A549 (cell line): Measurements from ENCODE around the gene NADSYN1. TPM values are rescaled to one million over a fixed set of nuclear protein-coding genes. Genes with fewer than 3 reads are reported as not detected.

Experiments used
- ATAC-seq, 2 experiments: fragments of 200-7000 bp in 1 of 2; fragments of >200 bp in 1 of 2; cut with Nextera tagmentation in 1 of 2; cut with Tn5 transposase in 1 of 2; 3 replicates each; pipeline versions ENCODE4 v1.8.0 to v1.9.1; 2018 to 2020; ENCODE audit warnings: mild to moderate bottlenecking in 1 of 2, moderate library complexity in 1 of 2
- CTCF ChIA-PET: fragments of 300-600 bp; sonication (Branson Sonifier 250); formaldehyde crosslinking; extraction: SDS; loops from one replicate; lab custom pipeline; 2021; ENCODE audit warnings: antibody characterized with exemption, inconsistent platforms; lab: Yijun Ruan, JAX
- POLR2A ChIA-PET: fragments of 350-600 bp; formaldehyde crosslinking; extraction: SDS; loops from one replicate; lab custom pipeline; 2021; ENCODE audit warnings: antibody characterized with exemption, inconsistent platforms; lab: Yijun Ruan, JAX
- DNase-seq, 2 experiments: peaks; one replicate each; pipeline versions ENCODE4 v3.0.0 to v3.0.0-alpha.2; 2011 to 2016; ENCODE audit warnings: low read depth in 1 of 2, low spot score in 1 of 2
- FAIRE-seq: peaks from 2 replicates; lab custom pipeline; 2011; peaks lifted over from hg19 to GRCh38; lab: Jason Lieb, UNC
- H3K27ac ChIP-seq, 2 experiments: fragments of >200 bp; sonication (Bioruptor Twin); formaldehyde crosslinking; 3 replicates each; pipeline ENCODE4 v1.5.1; 2016 to 2017
- H3K4me1 ChIP-seq: fragments of >200 bp; sonication (Bioruptor Twin); formaldehyde crosslinking; 3 replicates; pipeline ENCODE4 v1.6.1; 2016
- H3K4me2 ChIP-seq: fragments of >200 bp; sonication (Bioruptor Twin); formaldehyde crosslinking; 3 replicates; pipeline ENCODE4 v1.6.1; 2016
- H3K4me3 ChIP-seq: fragments of >200 bp; sonication (Bioruptor Twin); formaldehyde crosslinking; 3 replicates; pipeline ENCODE4 v1.5.1; 2016
- H3K9me3 ChIP-seq: fragments of >200 bp; sonication (Bioruptor Twin); formaldehyde crosslinking; 3 replicates; pipeline ENCODE4 v1.6.1; 2016
- CBX2 ChIP-seq: fragments of 200-600 bp; sonication (generic); IDR thresholded peaks from 2 replicates; pipeline ENCODE4 v1.6.1; 2016; ENCODE audit warnings: low read depth, mild to moderate bottlenecking, borderline replicate concordance
- EHMT2 ChIP-seq: fragments of 200-600 bp; sonication (generic); IDR thresholded peaks from 2 replicates; pipeline ENCODE4 v1.6.1; 2016; ENCODE audit warnings: antibody characterized with exemption, low read depth, mild to moderate bottlenecking, moderate library complexity
- FOSL2 ChIP-seq, 2 experiments: fragments of 450-650 bp in 1 of 2; fragments of >200 bp in 1 of 2; sonication (Bioruptor Twin) in 1 of 2; formaldehyde crosslinking; IDR thresholded peaks; 2 replicates each; pipeline versions ENCODE4 v1.5.0 to v1.6.1; 2016 to 2020; ENCODE audit warnings: mild to moderate bottlenecking in 1 of 2, moderate library complexity in 1 of 2
- FOXS1 ChIP-seq: fragments of 250-450 bp; sonication (Bioruptor Pico); IDR thresholded peaks from 2 replicates; pipeline ENCODE4 v1.5.0; 2020; ENCODE audit warnings: mild to moderate bottlenecking, moderate library complexity
- HOXA7 ChIP-seq: fragments of 250-450 bp; sonication (Bioruptor Pico); IDR thresholded peaks from 2 replicates; pipeline ENCODE4 v1.5.0; 2020; ENCODE audit warnings: mild to moderate bottlenecking, moderate library complexity
- HOXB5 ChIP-seq: fragments of 250-450 bp; sonication (Bioruptor Pico); IDR thresholded peaks from 2 replicates; pipeline ENCODE4 v1.5.0; 2020; ENCODE audit warnings: mild to moderate bottlenecking, moderate library complexity
- KDM5A ChIP-seq: fragments of 200-600 bp; sonication (generic); IDR thresholded peaks from 2 replicates; pipeline ENCODE4 v1.6.1; 2016; ENCODE audit warnings: antibody characterized with exemption, mild to moderate bottlenecking
- MAFK ChIP-seq: fragments of 450-650 bp; IDR thresholded peaks from 2 replicates; pipeline ENCODE4 v1.6.1; 2014; ENCODE audit not compliant: partially characterized antibody
- MAX ChIP-seq: IDR thresholded peaks from 2 replicates; pipeline ENCODE4 v1.6.1; 2012
- MAZ ChIP-seq: fragments of 150-350 bp; IDR thresholded peaks from 2 replicates; pipeline ENCODE4 v1.6.1; 2014; ENCODE audit warnings: antibody characterized with exemption, low read depth, low read length, borderline replicate concordance
- NPAS2 ChIP-seq: fragments of 250-450 bp; sonication (Bioruptor Pico); IDR thresholded peaks from 2 replicates; pipeline ENCODE4 v1.8.0; 2022; ENCODE audit warnings: mild to moderate bottlenecking, moderate library complexity, borderline replicate concordance
- NR3C1 ChIP-seq: fragments of >200 bp; sonication (Bioruptor Twin); formaldehyde crosslinking; IDR thresholded peaks from 3 replicates; pipeline ENCODE4 v1.6.1; 2017
- PHF8 ChIP-seq: fragments of 200-600 bp; sonication (generic); IDR thresholded peaks from 2 replicates; pipeline ENCODE4 v1.6.1; 2016; ENCODE audit warnings: low read depth, mild to moderate bottlenecking, antibody characterized with exemption, moderate library complexity, borderline replicate concordance
- POLR2A ChIP-seq: IDR thresholded peaks from 2 replicates; pipeline ENCODE4 v1.6.1; 2012; ENCODE audit warnings: mild to moderate bottlenecking, low read length
- POLR2AphosphoS2 ChIP-seq: conservative IDR thresholded peaks from 2 replicates; pipeline ENCODE4 v1.6.1; 2012; ENCODE audit warnings: low read length, improper control_type of control experiment, inconsistent platforms
- RAD21 ChIP-seq, 2 experiments: fragments of >200 bp in 1 of 2; sonication (Bioruptor Twin) in 1 of 2; formaldehyde crosslinking in 1 of 2; IDR thresholded peaks in 1 of 2; conservative IDR thresholded peaks in 1 of 2; 2 replicates in 1 of 2; 3 replicates in 1 of 2; pipeline ENCODE4 v1.6.1; 2012 to 2018; ENCODE audit warnings: inconsistent platforms in 1 of 2
- RNF2 ChIP-seq: fragments of 200-600 bp; sonication (generic); IDR thresholded peaks from 2 replicates; pipeline ENCODE4 v1.6.1; 2016; ENCODE audit warnings: low read depth, mild to moderate bottlenecking, antibody characterized with exemption, moderate library complexity, borderline replicate concordance
- SMC3 ChIP-seq: fragments of >200 bp; sonication (Bioruptor Twin); formaldehyde crosslinking; IDR thresholded peaks from 3 replicates; pipeline ENCODE4 v1.6.1; 2018; ENCODE audit warnings: inconsistent platforms
- ZC3H11A ChIP-seq: fragments of 450-650 bp; IDR thresholded peaks from 2 replicates; pipeline ENCODE4 v1.6.1; 2014; ENCODE audit warnings: antibody characterized with exemption, mild to moderate bottlenecking
- ZFP36 ChIP-seq: fragments of 450-650 bp; IDR thresholded peaks from 2 replicates; pipeline ENCODE4 v1.6.1; 2014; ENCODE audit warnings: borderline replicate concordance; ENCODE audit not compliant: partially characterized antibody
- ZNF302 ChIP-seq: fragments of 250-450 bp; sonication (Bioruptor Pico); IDR thresholded peaks from 2 replicates; pipeline ENCODE4 v1.9.0; 2021; ENCODE audit warnings: inconsistent platforms, mild to moderate bottlenecking, moderate library complexity
- WGBS: methylation state at CpG from one replicate; pipeline ENCODE4 v1.1.6; 2017; ENCODE audit errors: missing lambda C conversion rate; 5-methylcytosine and 5-hydroxymethylcytosine counted together
- polyA plus RNA-seq, 4 experiments: library from polyadenylated mRNA; depleted of rRNA in 3 of 4; stranded (reverse); fragments of >200 nt; fragmentation: RNase III in 1 of 4; extraction: RNeasy Plus Mini Kit Qiagen cat#74134 plus additional on column Dnase treatment in 1 of 4; gene quantifications; 2 replicates in 3 of 4; 3 replicates in 1 of 4; pipeline ENCODE4 v1.2.3, GENCODE V29; 2011 to 2017
- TF ChIP-seq, protein P1 (sequence below): fragments of 250-450 bp; sonication (Bioruptor Pico); IDR thresholded peaks from 2 replicates; pipeline ENCODE4 v1.5.0; 2021; ENCODE audit warnings: mild to moderate bottlenecking, moderate library complexity, borderline replicate concordance
- TF ChIP-seq, protein P2 (sequence below): fragments of 250-450 bp; sonication (Bioruptor Pico); IDR thresholded peaks from 2 replicates; pipeline ENCODE4 v1.5.0; 2020; ENCODE audit warnings: low read depth, mild to moderate bottlenecking, moderate library complexity
- TF ChIP-seq, protein P3 (sequence below): fragments of >200 bp; sonication (Bioruptor Twin); formaldehyde crosslinking; IDR thresholded peaks from 3 replicates; pipeline ENCODE4 v1.6.1; 2016
- TF ChIP-seq, protein P4 (sequence below): fragments of >200 bp; sonication (Bioruptor Twin); formaldehyde crosslinking; IDR thresholded peaks from 3 replicates; pipeline ENCODE4 v1.5.1; 2016

Gene NADSYN1
- polyA plus RNA-seq, 2 of the 4 experiments (the other 2 are of a cell fraction), result 34.6 to 63.3 TPM

- Histone ChIP-seq H3K9me3 (no peaks in the 10 kb centered on the region), H3K27ac (no peak overlapping the region), H3K4me2 (no peak overlapping the region), H3K4me3 (no peak overlapping the region), H3K4me1 (no peaks in the 10 kb centered on the region)
- CTCF ChIA-PET, result interaction anchor here (1.2 kb wide), 1 partner anchor 161 kb away, joined by 3 read pairs; no protein-coding TSS in a partner anchor
- POLR2A ChIA-PET, result no interaction called here
- no peak for FAIRE-seq
- TF ChIP-seq HOXA7 (CRISPR knock-in tag) (no peak), MAX (no peak), MAZ (no peak), KDM5A (no peak), HOXB5 (CRISPR knock-in tag) (no peak), EHMT2 (no peak), ZNF302 (no peak), ZFP36 (no peak), MAFK (no peak), FOXS1 (CRISPR knock-in tag) (no peak), POLR2AphosphoS2 (no peak), NPAS2 (no peak), PHF8 (no peak), CBX2 (no peak), POLR2A (no peak)
- ATAC-seq, result no peak
- DNase-seq, result no peak
Observed at GRCh38 chr11:71414645-71415044, 38.4 kb upstream of the NADSYN1 start.

DNA sequence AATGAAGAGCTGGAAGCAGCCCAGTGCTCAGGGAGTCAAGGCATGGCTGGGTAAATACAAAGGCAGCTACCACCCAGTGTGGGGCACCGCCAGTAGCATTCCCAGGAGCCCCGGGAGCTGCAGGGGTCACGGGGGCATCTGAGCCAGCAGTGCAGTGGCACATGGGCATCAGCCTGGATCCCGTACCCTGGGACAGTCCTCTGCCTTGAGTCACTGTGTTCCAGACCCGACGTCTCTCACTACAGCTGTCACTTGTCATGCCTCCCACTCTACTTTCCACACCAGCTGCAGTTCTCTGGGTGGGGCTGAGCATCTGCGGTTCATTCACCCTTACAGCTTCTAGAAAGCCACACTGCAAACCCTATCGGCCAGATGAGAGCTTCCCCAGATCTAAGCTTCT is 34.4 kb upstream of the NADSYN1 start:
- FAIRE-seq (no peak), DNase-seq (no peak), ATAC-seq (no peak; a peak in 1 of 6 replicates)
- H3K9me3 ChIP-seq, result no peaks in the 10 kb centered on the region
- CTCF ChIA-PET, result interaction anchor here (1.5 to 2.2 kb wide), 3 partner anchors 13 to 332 kb away, joined by 4 to 10 read pairs (median 5); no protein-coding TSS in a partner anchor
- POLR2A ChIA-PET, result no interaction called here
- 75% methylated on average over 8 of the region's 8 CpGs for WGBS
- H3K4me2 ChIP-seq, result no peak overlapping the region
- H3K27ac ChIP-seq, result no peak overlapping the region
- no peaks in the 10 kb centered on the region for H3K4me1 ChIP-seq
- H3K4me3 ChIP-seq, result no peak overlapping the region
- TF ChIP-seq MAX, result no peak
- TF ChIP-seq, protein P1, sequence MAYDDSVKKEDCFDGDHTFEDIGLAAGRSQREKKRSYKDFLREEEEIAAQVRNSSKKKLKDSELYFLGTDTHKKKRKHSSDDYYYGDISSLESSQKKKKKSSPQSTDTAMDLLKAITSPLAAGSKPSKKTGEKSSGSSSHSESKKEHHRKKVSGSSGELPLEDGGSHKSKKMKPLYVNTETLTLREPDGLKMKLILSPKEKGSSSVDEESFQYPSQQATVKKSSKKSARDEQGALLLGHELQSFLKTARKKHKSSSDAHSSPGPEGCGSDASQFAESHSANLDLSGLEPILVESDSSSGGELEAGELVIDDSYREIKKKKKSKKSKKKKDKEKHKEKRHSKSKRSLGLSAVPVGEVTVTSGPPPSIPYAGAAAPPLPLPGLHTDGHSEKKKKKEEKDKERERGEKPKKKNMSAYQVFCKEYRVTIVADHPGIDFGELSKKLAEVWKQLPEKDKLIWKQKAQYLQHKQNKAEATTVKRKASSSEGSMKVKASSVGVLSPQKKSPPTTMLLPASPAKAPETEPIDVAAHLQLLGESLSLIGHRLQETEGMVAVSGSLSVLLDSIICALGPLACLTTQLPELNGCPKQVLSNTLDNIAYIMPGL, result no peak
- no peak for TF ChIP-seq FOSL2 (IDR thresholded peaks at IDR 0.05)
- no peak for TF ChIP-seq FOSL2 (CRISPR knock-in tag; IDR thresholded peaks at IDR 0.05)
- no peak for TF ChIP-seq RNF2
- TF ChIP-seq, all 56 proteins: peak for 0

- FAIRE-seq (no peak), DNase-seq (peak; percentile 62 to 74)
- no peak overlapping the region for H3K27ac ChIP-seq
- no peaks in the 10 kb centered on the region for H3K9me3 ChIP-seq
- no peak overlapping the region for H3K4me2 ChIP-seq
- 55% methylated on average over 16 of the region's 16 CpGs for WGBS
- POLR2A ChIA-PET, result no interaction called here
- TF ChIP-seq, protein P2, sequence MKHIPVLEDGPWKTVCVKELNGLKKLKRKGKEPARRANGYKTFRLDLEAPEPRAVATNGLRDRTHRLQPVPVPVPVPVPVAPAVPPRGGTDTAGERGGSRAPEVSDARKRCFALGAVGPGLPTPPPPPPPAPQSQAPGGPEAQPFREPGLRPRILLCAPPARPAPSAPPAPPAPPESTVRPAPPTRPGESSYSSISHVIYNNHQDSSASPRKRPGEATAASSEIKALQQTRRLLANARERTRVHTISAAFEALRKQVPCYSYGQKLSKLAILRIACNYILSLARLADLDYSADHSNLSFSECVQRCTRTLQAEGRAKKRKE (CRISPR knock-in tag), result no peak
- TF ChIP-seq HOXB5 (CRISPR knock-in tag) (no peak), MAZ (no peak), SMC3 (peak; percentile 75), NR3C1 (no peak), ZC3H11A (no peak), RAD21 (conservative IDR thresholded peaks at IDR 0.05 in 1 of 2, IDR thresholded peaks at IDR 0.05 in 1 of 2) (peak; percentile 79 to 83)
- TF ChIP-seq, protein P3, sequence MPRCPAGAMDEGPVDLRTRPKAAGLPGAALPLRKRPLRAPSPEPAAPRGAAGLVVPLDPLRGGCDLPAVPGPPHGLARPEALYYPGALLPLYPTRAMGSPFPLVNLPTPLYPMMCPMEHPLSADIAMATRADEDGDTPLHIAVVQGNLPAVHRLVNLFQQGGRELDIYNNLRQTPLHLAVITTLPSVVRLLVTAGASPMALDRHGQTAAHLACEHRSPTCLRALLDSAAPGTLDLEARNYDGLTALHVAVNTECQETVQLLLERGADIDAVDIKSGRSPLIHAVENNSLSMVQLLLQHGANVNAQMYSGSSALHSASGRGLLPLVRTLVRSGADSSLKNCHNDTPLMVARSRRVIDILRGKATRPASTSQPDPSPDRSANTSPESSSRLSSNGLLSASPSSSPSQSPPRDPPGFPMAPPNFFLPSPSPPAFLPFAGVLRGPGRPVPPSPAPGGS, result no peak
- TF ChIP-seq, protein P4, sequence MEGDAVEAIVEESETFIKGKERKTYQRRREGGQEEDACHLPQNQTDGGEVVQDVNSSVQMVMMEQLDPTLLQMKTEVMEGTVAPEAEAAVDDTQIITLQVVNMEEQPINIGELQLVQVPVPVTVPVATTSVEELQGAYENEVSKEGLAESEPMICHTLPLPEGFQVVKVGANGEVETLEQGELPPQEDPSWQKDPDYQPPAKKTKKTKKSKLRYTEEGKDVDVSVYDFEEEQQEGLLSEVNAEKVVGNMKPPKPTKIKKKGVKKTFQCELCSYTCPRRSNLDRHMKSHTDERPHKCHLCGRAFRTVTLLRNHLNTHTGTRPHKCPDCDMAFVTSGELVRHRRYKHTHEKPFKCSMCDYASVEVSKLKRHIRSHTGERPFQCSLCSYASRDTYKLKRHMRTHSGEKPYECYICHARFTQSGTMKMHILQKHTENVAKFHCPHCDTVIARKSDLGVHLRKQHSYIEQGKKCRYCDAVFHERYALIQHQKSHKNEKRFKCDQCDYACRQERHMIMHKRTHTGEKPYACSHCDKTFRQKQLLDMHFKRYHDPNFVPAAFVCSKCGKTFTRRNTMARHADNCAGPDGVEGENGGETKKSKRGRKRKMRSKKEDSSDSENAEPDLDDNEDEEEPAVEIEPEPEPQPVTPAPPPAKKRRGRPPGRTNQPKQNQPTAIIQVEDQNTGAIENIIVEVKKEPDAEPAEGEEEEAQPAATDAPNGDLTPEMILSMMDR, result peak; percentile 72
- TF ChIP-seq, all 56 proteins: peak for 3
- CTCF ChIA-PET, result interaction anchor here (0.7 to 3.2 kb wide), 10 partner anchors 8 to 536 kb away, joined by 3 to 15 read pairs (median 4); no protein-coding TSS in a partner anchor
- Histone ChIP-seq H3K4me3 (no peak overlapping the region), H3K4me1 (no peaks in the 10 kb centered on the region)
- peak; percentile 65 to 83; a peak in 4 of 6 replicates for ATAC-seq
Observed at GRCh38 chr11:71420455-71421241, 32.4 kb upstream of the NADSYN1 start.
